ENCODE measurements around the gene TBXAS1.

DNA sequence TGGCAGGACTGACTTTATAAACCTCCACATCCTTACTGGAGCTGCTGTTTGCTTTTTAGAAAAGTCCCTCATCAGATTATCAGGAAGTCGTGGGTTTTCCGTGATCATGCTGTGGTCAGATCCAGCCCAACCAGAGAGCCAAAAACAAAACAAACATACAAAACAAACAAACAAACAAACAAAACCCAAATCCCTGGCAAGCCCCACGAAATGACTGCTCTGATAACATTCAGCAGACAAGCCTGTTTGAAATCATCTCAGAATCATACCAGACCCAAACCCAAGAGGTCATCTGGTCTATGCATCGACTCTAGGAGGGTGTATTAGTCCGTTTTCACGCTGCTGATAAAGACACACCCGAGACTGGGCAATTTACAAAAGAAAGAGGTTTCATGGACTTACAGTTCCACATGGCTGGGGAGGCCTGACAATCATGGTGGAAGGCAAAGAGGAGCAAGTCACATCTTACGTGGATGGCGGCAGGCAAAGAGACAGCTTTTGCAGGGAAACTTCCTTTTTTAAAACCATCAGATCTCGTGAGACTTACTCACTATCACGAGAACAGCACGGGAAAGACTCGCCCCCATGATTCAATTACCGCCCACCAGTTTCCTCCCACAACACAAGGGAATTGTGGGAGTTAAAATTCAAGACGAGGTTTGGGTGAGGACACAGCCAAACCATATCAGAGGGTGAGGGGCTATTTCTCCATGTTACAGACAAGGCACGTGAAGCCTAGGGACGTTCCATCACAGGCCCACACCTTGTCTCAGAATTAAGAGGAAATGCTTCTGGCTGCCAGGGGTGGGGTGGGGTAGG is 148.0 kb downstream of the TBXAS1 start:
- TF ChIP-seq, protein P1, sequence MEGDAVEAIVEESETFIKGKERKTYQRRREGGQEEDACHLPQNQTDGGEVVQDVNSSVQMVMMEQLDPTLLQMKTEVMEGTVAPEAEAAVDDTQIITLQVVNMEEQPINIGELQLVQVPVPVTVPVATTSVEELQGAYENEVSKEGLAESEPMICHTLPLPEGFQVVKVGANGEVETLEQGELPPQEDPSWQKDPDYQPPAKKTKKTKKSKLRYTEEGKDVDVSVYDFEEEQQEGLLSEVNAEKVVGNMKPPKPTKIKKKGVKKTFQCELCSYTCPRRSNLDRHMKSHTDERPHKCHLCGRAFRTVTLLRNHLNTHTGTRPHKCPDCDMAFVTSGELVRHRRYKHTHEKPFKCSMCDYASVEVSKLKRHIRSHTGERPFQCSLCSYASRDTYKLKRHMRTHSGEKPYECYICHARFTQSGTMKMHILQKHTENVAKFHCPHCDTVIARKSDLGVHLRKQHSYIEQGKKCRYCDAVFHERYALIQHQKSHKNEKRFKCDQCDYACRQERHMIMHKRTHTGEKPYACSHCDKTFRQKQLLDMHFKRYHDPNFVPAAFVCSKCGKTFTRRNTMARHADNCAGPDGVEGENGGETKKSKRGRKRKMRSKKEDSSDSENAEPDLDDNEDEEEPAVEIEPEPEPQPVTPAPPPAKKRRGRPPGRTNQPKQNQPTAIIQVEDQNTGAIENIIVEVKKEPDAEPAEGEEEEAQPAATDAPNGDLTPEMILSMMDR (IDR thresholded peaks at IDR 0.05) = no peak
- TF ChIP-seq POLR2A (IDR thresholded peaks at IDR 0.05) = no peak

All from heart left ventricle (tissue), 13 donors.